ENCODE data around the gene ARL11. TPM values are rescaled to one million over a fixed set of nuclear protein-coding genes. Genes with fewer than 3 reads are reported as not detected.

ARL11 gene
- total RNA-seq, 2 experiments from 2014 or later, result 0.62 to 0.72 TPM

- H3K36me3 Mint-ChIP-seq (ENCODE audit: low read depth), result peaks cover 3% of the 10 kb centered on the region
- no peaks in the 10 kb centered on the region for H3K4me1 Mint-ChIP-seq (ENCODE audit: low read depth)
- CTCF ChIA-PET, result interaction anchor here (0.7 to 1.6 kb wide), 2 partner anchors 16 to 171 kb away, joined by 3 read pairs; no protein-coding TSS in a partner anchor
- DNase-seq, result no peak
- H3K27ac Mint-ChIP-seq, result no peak overlapping the region
- H3K27me3 Mint-ChIP-seq (ENCODE audit: low read depth), result no peaks in the 10 kb centered on the region
- intact Hi-C loops (cut with micrococcal nuclease), result no loop called here
- no peak overlapping the region for H3K4me3 Mint-ChIP-seq
- no peaks in the 10 kb centered on the region for H3K9me3 Mint-ChIP-seq
Measured at GRCh38 chr13:49654011-49654410, 25.7 kb downstream of the ARL11 start.

GRCh38 chr13:49655906-49656305, 27.6 kb downstream of the ARL11 start:
- H3K36me3 Mint-ChIP-seq (ENCODE audit: low read depth), result peaks cover 8% of the 10 kb centered on the region
- H3K4me1 Mint-ChIP-seq (ENCODE audit: low read depth), result no peaks in the 10 kb centered on the region
- H3K27ac Mint-ChIP-seq, result no peak overlapping the region
- H3K4me3 Mint-ChIP-seq, result no peak overlapping the region
- CTCF ChIA-PET, result no interaction called here
- no peaks in the 10 kb centered on the region for H3K9me3 Mint-ChIP-seq
- no peak for DNase-seq
- no peaks in the 10 kb centered on the region for H3K27me3 Mint-ChIP-seq (ENCODE audit: low read depth)
- intact Hi-C loops (cut with micrococcal nuclease), result no loop called here

- Mint-ChIP-seq H3K4me1 (ENCODE audit: low read depth) (no peaks in the 10 kb centered on the region), H3K27me3 (ENCODE audit: low read depth) (no peaks in the 10 kb centered on the region), H3K27ac (no peak overlapping the region), H3K4me3 (no peak overlapping the region), H3K9me3 (no peaks in the 10 kb centered on the region), H3K36me3 (ENCODE audit: low read depth) (peaks cover 8% of the 10 kb centered on the region)
- no peak for DNase-seq
- intact Hi-C loops (cut with micrococcal nuclease), result no loop called here
- CTCF ChIA-PET, result no interaction called here
Measured at GRCh38 chr13:49657241-49657641, 28.9 kb downstream of the ARL11 start.

GRCh38 chr13:49664606-49665005, 36.3 kb downstream of the ARL11 start:
- no peaks in the 10 kb centered on the region for H3K9me3 Mint-ChIP-seq
- H3K36me3 Mint-ChIP-seq (ENCODE audit: low read depth), result peaks cover 22% of the 10 kb centered on the region
- H3K4me1 Mint-ChIP-seq (ENCODE audit: low read depth), result no peaks in the 10 kb centered on the region
- no peak for DNase-seq
- CTCF ChIA-PET, result no interaction called here
- H3K4me3 Mint-ChIP-seq, result no peak overlapping the region
- no peak overlapping the region for H3K27ac Mint-ChIP-seq
- intact Hi-C loops (cut with micrococcal nuclease), result loop anchor here (5.0 kb wide), 1 partner anchor 273 kb away; the partner anchor contains the start of gene SPRYD7
- no peaks in the 10 kb centered on the region for H3K27me3 Mint-ChIP-seq (ENCODE audit: low read depth)

GRCh38 chr13:49667773-49668172, 39.5 kb downstream of the ARL11 start:
- H3K27ac Mint-ChIP-seq, result no peak overlapping the region
- intact Hi-C loops (cut with micrococcal nuclease), result loop anchor here (5.0 kb wide), 1 partner anchor 270 kb away; the partner anchor contains the start of gene SPRYD7
- H3K4me3 Mint-ChIP-seq, result no peak overlapping the region
- DNase-seq, result no peak
- CTCF ChIA-PET, result no interaction called here
- H3K36me3 Mint-ChIP-seq (ENCODE audit: low read depth), result peaks cover 18% of the 10 kb centered on the region
- H3K4me1 Mint-ChIP-seq (ENCODE audit: low read depth), result no peaks in the 10 kb centered on the region
- H3K9me3 Mint-ChIP-seq, result no peaks in the 10 kb centered on the region
- H3K27me3 Mint-ChIP-seq (ENCODE audit: low read depth), result no peaks in the 10 kb centered on the region

- Mint-ChIP-seq H3K27me3 (ENCODE audit: low read depth) (no peaks in the 10 kb centered on the region), H3K4me1 (ENCODE audit: low read depth) (no peaks in the 10 kb centered on the region), H3K4me3 (no peak overlapping the region), H3K9me3 (no peaks in the 10 kb centered on the region), H3K27ac (no peak overlapping the region), H3K36me3 (ENCODE audit: low read depth) (peaks cover 17% of the 10 kb centered on the region)
- DNase-seq, result peak; percentile 53
- CTCF ChIA-PET, result interaction anchor here (0.5 to 1.7 kb wide), 7 partner anchors 16 to 412 kb away, joined by 3 to 5 read pairs (median 3); no protein-coding TSS in a partner anchor
- intact Hi-C loops (cut with micrococcal nuclease), result loop anchor here (1.0 to 5.0 kb wide), 2 partner anchors 178 to 267 kb away; partner anchors contain the start of gene SPRYD7
Measured at GRCh38 chr13:49669735-49670309, 41.5 kb downstream of the ARL11 start.

- H3K9me3 Mint-ChIP-seq, result no peaks in the 10 kb centered on the region
- no peaks in the 10 kb centered on the region for H3K4me1 Mint-ChIP-seq (ENCODE audit: low read depth)
- CTCF ChIA-PET, result interaction anchor here (0.6 to 1.7 kb wide), 6 partner anchors 17 to 176 kb away, joined by 3 to 5 read pairs (median 4); no protein-coding TSS in a partner anchor
- no peaks in the 10 kb centered on the region for H3K27me3 Mint-ChIP-seq (ENCODE audit: low read depth)
- peaks cover 14% of the 10 kb centered on the region for H3K36me3 Mint-ChIP-seq (ENCODE audit: low read depth)
- no peak overlapping the region for H3K27ac Mint-ChIP-seq
- no peak overlapping the region for H3K4me3 Mint-ChIP-seq
- intact Hi-C loops (cut with micrococcal nuclease), result no loop called here
- no peak for DNase-seq
Measured at GRCh38 chr13:49670828-49671227, 42.5 kb downstream of the ARL11 start.

GRCh38 chr13:49676581-49677298, 48.4 kb downstream of the ARL11 start:
- no peaks in the 10 kb centered on the region for H3K9me3 Mint-ChIP-seq
- peaks cover 14% of the 10 kb centered on the region for H3K36me3 Mint-ChIP-seq (ENCODE audit: low read depth)
- H3K4me3 Mint-ChIP-seq, result no peak overlapping the region
- peaks cover 3% of the 10 kb centered on the region for H3K4me1 Mint-ChIP-seq (ENCODE audit: low read depth)
- intact Hi-C loops (cut with micrococcal nuclease), result no loop called here
- H3K27me3 Mint-ChIP-seq (ENCODE audit: low read depth), result no peaks in the 10 kb centered on the region
- no peak overlapping the region for H3K27ac Mint-ChIP-seq
- DNase-seq, result no peak
- CTCF ChIA-PET, result interaction anchor here (1.2 to 1.6 kb wide), 2 partner anchors 14 to 171 kb away, joined by 3 to 5 read pairs; partner anchors contain the start of gene EBPL

GRCh38 chr13:49678191-49678914, 50.0 kb downstream of the ARL11 start:
- H3K27me3 Mint-ChIP-seq (ENCODE audit: low read depth), result no peaks in the 10 kb centered on the region
- intact Hi-C loops (cut with micrococcal nuclease), result no loop called here

GRCh38 chr13:49679246-49679645, 50.9 kb downstream of the ARL11 start:
- Mint-ChIP-seq H3K27ac (no peak overlapping the region), H3K4me3 (no peak overlapping the region), H3K36me3 (ENCODE audit: low read depth) (peaks cover 16% of the 10 kb centered on the region), H3K4me1 (ENCODE audit: low read depth) (peaks cover 19% of the 10 kb centered on the region), H3K9me3 (no peaks in the 10 kb centered on the region), H3K27me3 (ENCODE audit: low read depth) (no peaks in the 10 kb centered on the region)
- DNase-seq, result peak; percentile 43
- intact Hi-C loops (cut with micrococcal nuclease), result loop anchor here (1.0 kb wide), 1 partner anchor 169 kb away; no protein-coding TSS in a partner anchor
- CTCF ChIA-PET, result interaction anchor here (0.9 kb wide), 1 partner anchor 169 kb away, joined by 3 read pairs; no protein-coding TSS in a partner anchor

More at GRCh38 chr13:49678191-49678914, 50.0 kb downstream of the ARL11 start:
- no peak for DNase-seq
- no peaks in the 10 kb centered on the region for H3K9me3 Mint-ChIP-seq
- peaks cover 14% of the 10 kb centered on the region for H3K36me3 Mint-ChIP-seq (ENCODE audit: low read depth)
- peaks cover 12% of the 10 kb centered on the region for H3K4me1 Mint-ChIP-seq (ENCODE audit: low read depth)
- H3K4me3 Mint-ChIP-seq, result no peak overlapping the region
- H3K27ac Mint-ChIP-seq, result no peak overlapping the region
- CTCF ChIA-PET, result interaction anchor here (0.9 kb wide), 2 partner anchors 38 to 170 kb away, joined by 3 read pairs; no protein-coding TSS in a partner anchor

GRCh38 chr13:49681842-49682435, 53.6 kb downstream of the ARL11 start:
- Mint-ChIP-seq H3K4me1 (ENCODE audit: low read depth) (peaks cover 24% of the 10 kb centered on the region), H3K27ac (no peak overlapping the region), H3K4me3 (no peak overlapping the region), H3K9me3 (no peaks in the 10 kb centered on the region), H3K36me3 (ENCODE audit: low read depth) (peaks cover 25% of the 10 kb centered on the region), H3K27me3 (ENCODE audit: low read depth) (no peaks in the 10 kb centered on the region)
- intact Hi-C loops (cut with micrococcal nuclease), result no loop called here
- DNase-seq, result no peak
- CTCF ChIA-PET, result interaction anchor here (0.8 kb wide), 1 partner anchor 10 kb away, joined by 3 read pairs; no protein-coding TSS in a partner anchor

Data from activated naive CD4-positive, alpha-beta T cell treated with anti-CD3 and anti-CD28 coated beads for 36 hours (primary cell).